GM23338 (cell line): ENCODE results near the gene GALNT16. TPM values are rescaled to one million over a fixed set of nuclear protein-coding genes. Genes with fewer than 3 reads are reported as not detected.

Source experiments
- ATAC-seq: fragments of 200-7000 bp; cut with Tn5 transposase; 3 replicates; pipeline ENCODE4 v1.9.1; 2020
- DNase-seq: peaks from one replicate; pipeline ENCODE4 v3.0.0-alpha.2; 2015; ENCODE audit warnings: low spot score
- H2AFZ ChIP-seq: fragments of 200-600 bp; sonication (generic); 2 replicates; pipeline ENCODE4 v1.8.0; 2016; ENCODE audit warnings: antibody characterized with exemption, mild to moderate bottlenecking, moderate library complexity
- H3F3A ChIP-seq: fragments of 200-600 bp; sonication (generic); replicated peaks from 2 replicates; pipeline ENCODE4 v1.8.0; 2017; ENCODE audit warnings: antibody characterized with exemption, mixed run types, low read depth
- H3K27ac ChIP-seq: fragments of 200-600 bp; sonication (generic); 2 replicates; pipeline ENCODE4 v1.6.1; 2016; ENCODE audit warnings: low read depth
- H3K27me3 ChIP-seq: fragments of 200-600 bp; sonication (generic); 2 replicates; pipeline ENCODE4 v1.8.0; 2016; ENCODE audit warnings: mild to moderate bottlenecking, mixed run types, moderate library complexity; ENCODE audit not compliant: insufficient read depth
- H3K36me3 ChIP-seq: fragments of 200-600 bp; sonication (generic); 2 replicates; pipeline ENCODE4 v1.8.0; 2016; ENCODE audit warnings: mild to moderate bottlenecking; ENCODE audit not compliant: insufficient read depth
- H3K4me1 ChIP-seq: fragments of 200-600 bp; sonication (generic); 2 replicates; pipeline ENCODE4 v1.8.0; 2016; ENCODE audit warnings: mild to moderate bottlenecking, moderate library complexity; ENCODE audit not compliant: insufficient read depth
- H3K4me2 ChIP-seq: fragments of 200-600 bp; sonication (generic); 2 replicates; pipeline ENCODE4 v1.7.1; 2017; ENCODE audit warnings: mixed run types
- H3K4me3 ChIP-seq: fragments of 200-600 bp; sonication (generic); 2 replicates; pipeline ENCODE4 v1.6.1; 2016; ENCODE audit warnings: mixed run types
- H3K79me2 ChIP-seq: fragments of 200-600 bp; sonication (generic); replicated peaks from 2 replicates; pipeline ENCODE4 v1.8.0; 2017; ENCODE audit warnings: mild to moderate bottlenecking; ENCODE audit not compliant: insufficient read depth
- H3K9me2 ChIP-seq: fragments of 200-600 bp; sonication (generic); 2 replicates; pipeline ENCODE4 v1.8.0; 2017; ENCODE audit not compliant: insufficient read depth
- H4K20me1 ChIP-seq: fragments of 200-600 bp; sonication (generic); replicated peaks from 2 replicates; pipeline ENCODE4 v1.8.0; 2017; ENCODE audit warnings: mild to moderate bottlenecking; ENCODE audit not compliant: insufficient read depth
- H3K27ac Mint-ChIP-seq: 2 replicates; pipeline ENCODE4 v1.8.0; 2020; ENCODE audit warnings: inconsistent platforms, mild to moderate bottlenecking, moderate library complexity, mixed read lengths
- H3K27me3 Mint-ChIP-seq: 3 replicates; pipeline ENCODE4 v1.8.0; 2022; ENCODE audit warnings: low read depth, mild to moderate bottlenecking, moderate library complexity, mixed read lengths, inconsistent platforms; ENCODE audit not compliant: insufficient read depth, poor library complexity
- H3K36me3 Mint-ChIP-seq: 3 replicates; pipeline ENCODE4 v1.8.0; 2021; ENCODE audit warnings: low read depth, mild to moderate bottlenecking, inconsistent platforms, moderate library complexity, mixed read lengths
- H3K4me1 Mint-ChIP-seq: 3 replicates; pipeline ENCODE4 v1.8.0; 2020; ENCODE audit warnings: mild to moderate bottlenecking, inconsistent platforms, mixed read lengths
- H3K4me3 Mint-ChIP-seq: 3 replicates; pipeline ENCODE4 v1.8.0; 2021; ENCODE audit warnings: moderate library complexity, mild to moderate bottlenecking, inconsistent platforms, mixed read lengths
- H3K9me3 Mint-ChIP-seq: 3 replicates; pipeline ENCODE4 v1.8.0; 2020; ENCODE audit warnings: moderate library complexity, mild to moderate bottlenecking, inconsistent platforms, mixed read lengths
- CREB1 ChIP-seq: fragments of 250-450 bp; sonication (Bioruptor Pico); IDR thresholded peaks from 2 replicates; pipeline ENCODE4 v1.5.0; 2020; ENCODE audit warnings: low read depth, mild to moderate bottlenecking, moderate library complexity
- EZH2 ChIP-seq: fragments of 200-600 bp; sonication (generic); IDR thresholded peaks from one replicate; pipeline ENCODE4 v1.8.0; 2017; ENCODE audit warnings: antibody characterized with exemption, mild to moderate bottlenecking, low read depth; ENCODE audit not compliant: unreplicated experiment
- EZH2phosphoT487 ChIP-seq: fragments of 200-600 bp; sonication (generic); IDR thresholded peaks from one replicate; pipeline ENCODE4 v1.8.1; 2018; ENCODE audit warnings: antibody characterized with exemption; ENCODE audit not compliant: unreplicated experiment
- JUNB ChIP-seq: IDR thresholded peaks from one replicate; pipeline ENCODE4 v1.6.1; 2016; ENCODE audit warnings: antibody characterized with exemption; ENCODE audit not compliant: unreplicated experiment
- NANOG ChIP-seq: IDR thresholded peaks from 2 replicates; pipeline ENCODE4 v1.6.1; 2016; ENCODE audit warnings: antibody characterized with exemption, borderline replicate concordance
- POLR2AphosphoS5 ChIP-seq: IDR thresholded peaks from 2 replicates; pipeline ENCODE4 v1.6.1; 2016; ENCODE audit warnings: antibody characterized with exemption, low read depth
- STAT1 ChIP-seq: IDR thresholded peaks from one replicate; pipeline ENCODE4 v1.6.1; 2016; ENCODE audit warnings: antibody characterized with exemption; ENCODE audit not compliant: unreplicated experiment
- ZNF114 ChIP-seq: fragments of 250-450 bp; sonication (Bioruptor Pico); IDR thresholded peaks from 2 replicates; pipeline ENCODE4 v1.5.0; 2020; ENCODE audit warnings: mild to moderate bottlenecking, moderate library complexity
- ZNF331 ChIP-seq: fragments of 250-450 bp; sonication (Bioruptor Pico); IDR thresholded peaks from 2 replicates; pipeline ENCODE4 v1.5.0; 2020; ENCODE audit warnings: low read depth, mild to moderate bottlenecking, moderate library complexity
- polyA plus RNA-seq: library from polyadenylated mRNA; unstranded; fragments of >200 nt; fragmentation: Nextera tagmentation; extraction: Ambion mirVana; gene quantifications from 2 replicates; pipeline ENCODE4 v1.2.1, GENCODE V29; 2016
- total RNA-seq: library from RNA; depleted of rRNA; stranded (reverse); fragments of >200 nt; shearing (Covaris generic); gene quantifications from 2 replicates; pipeline ENCODE4 v1.2.3, GENCODE V29; 2014
- TF ChIP-seq, protein P1 (sequence below): IDR thresholded peaks from 2 replicates; pipeline ENCODE4 v1.6.1; 2016; ENCODE audit warnings: antibody characterized with exemption
- TF ChIP-seq, protein P2 (sequence below): IDR thresholded peaks from one replicate; pipeline ENCODE4 v1.6.1; 2018; ENCODE audit warnings: antibody characterized with exemption; ENCODE audit not compliant: unreplicated experiment
- TF ChIP-seq, protein P3 (sequence below): fragments of 250-450 bp; sonication (Bioruptor Pico); IDR thresholded peaks from 2 replicates; pipeline ENCODE4 v1.5.0; 2020; ENCODE audit warnings: mild to moderate bottlenecking, moderate library complexity
- TF ChIP-seq, protein P4 (sequence below), 2 experiments: fragments of 200-600 bp in 1 of 2; sonication (generic) in 1 of 2; conservative IDR thresholded peaks; 2 replicates each; pipeline versions ENCODE4 v1.5.1 to v1.6.1; 2016 to 2017; ENCODE audit warnings: antibody characterized with exemption in 2 of 2, low read depth in 2 of 2, mild to moderate bottlenecking in 2 of 2, moderate library complexity in 1 of 2

GALNT16 gene
- total and polyA plus RNA-seq, 2 experiments from 2014 or later, result 1.5 to 2.9 TPM

DNA sequence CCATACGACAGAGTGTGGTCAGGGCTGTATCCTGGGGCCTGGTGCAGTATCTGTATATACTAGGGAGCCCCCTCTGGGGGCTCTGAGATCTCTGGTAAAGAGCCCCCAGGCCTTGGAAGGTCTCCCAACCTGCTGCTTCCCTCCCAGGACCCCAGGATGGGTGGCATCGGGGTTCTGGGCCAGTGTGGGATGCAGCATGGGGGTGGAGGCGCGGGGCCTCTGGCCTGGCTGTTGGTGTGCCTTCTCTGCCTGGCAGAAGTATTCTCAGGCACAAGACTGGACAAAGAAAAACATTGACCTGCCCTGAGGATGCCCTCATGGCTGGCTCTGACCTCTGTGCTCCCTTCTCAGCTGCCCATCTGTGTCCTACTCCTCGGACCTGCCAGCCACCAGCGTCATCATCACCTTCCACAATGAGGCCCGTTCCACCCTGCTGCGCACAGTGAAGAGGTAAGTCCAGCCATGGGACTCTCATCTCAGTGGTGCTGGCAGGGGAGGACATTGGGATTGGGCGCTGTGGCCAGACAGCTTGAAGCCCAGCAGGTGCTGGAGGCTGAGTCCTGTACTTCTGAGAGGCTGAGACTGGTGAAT, 64.5 kb downstream of the GALNT16 start:
- H2AFZ ChIP-seq, result no peak overlapping the region
- H3K36me3 Mint-ChIP-seq, result no peaks in the 10 kb centered on the region
- H3K27ac Mint-ChIP-seq, result no peak overlapping the region
- H3K79me2 ChIP-seq, result no peaks in the 10 kb centered on the region
- no peak for DNase-seq
- H3K27me3 ChIP-seq, result no peaks in the 10 kb centered on the region
- no peaks in the 10 kb centered on the region for H3K9me3 Mint-ChIP-seq
- H3F3A ChIP-seq, result no peaks in the 10 kb centered on the region
- TF ChIP-seq, protein P1, sequence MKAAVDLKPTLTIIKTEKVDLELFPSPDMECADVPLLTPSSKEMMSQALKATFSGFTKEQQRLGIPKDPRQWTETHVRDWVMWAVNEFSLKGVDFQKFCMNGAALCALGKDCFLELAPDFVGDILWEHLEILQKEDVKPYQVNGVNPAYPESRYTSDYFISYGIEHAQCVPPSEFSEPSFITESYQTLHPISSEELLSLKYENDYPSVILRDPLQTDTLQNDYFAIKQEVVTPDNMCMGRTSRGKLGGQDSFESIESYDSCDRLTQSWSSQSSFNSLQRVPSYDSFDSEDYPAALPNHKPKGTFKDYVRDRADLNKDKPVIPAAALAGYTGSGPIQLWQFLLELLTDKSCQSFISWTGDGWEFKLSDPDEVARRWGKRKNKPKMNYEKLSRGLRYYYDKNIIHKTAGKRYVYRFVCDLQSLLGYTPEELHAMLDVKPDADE, result no peak
- TF ChIP-seq JUNB, result no peak
- TF ChIP-seq, protein P2, sequence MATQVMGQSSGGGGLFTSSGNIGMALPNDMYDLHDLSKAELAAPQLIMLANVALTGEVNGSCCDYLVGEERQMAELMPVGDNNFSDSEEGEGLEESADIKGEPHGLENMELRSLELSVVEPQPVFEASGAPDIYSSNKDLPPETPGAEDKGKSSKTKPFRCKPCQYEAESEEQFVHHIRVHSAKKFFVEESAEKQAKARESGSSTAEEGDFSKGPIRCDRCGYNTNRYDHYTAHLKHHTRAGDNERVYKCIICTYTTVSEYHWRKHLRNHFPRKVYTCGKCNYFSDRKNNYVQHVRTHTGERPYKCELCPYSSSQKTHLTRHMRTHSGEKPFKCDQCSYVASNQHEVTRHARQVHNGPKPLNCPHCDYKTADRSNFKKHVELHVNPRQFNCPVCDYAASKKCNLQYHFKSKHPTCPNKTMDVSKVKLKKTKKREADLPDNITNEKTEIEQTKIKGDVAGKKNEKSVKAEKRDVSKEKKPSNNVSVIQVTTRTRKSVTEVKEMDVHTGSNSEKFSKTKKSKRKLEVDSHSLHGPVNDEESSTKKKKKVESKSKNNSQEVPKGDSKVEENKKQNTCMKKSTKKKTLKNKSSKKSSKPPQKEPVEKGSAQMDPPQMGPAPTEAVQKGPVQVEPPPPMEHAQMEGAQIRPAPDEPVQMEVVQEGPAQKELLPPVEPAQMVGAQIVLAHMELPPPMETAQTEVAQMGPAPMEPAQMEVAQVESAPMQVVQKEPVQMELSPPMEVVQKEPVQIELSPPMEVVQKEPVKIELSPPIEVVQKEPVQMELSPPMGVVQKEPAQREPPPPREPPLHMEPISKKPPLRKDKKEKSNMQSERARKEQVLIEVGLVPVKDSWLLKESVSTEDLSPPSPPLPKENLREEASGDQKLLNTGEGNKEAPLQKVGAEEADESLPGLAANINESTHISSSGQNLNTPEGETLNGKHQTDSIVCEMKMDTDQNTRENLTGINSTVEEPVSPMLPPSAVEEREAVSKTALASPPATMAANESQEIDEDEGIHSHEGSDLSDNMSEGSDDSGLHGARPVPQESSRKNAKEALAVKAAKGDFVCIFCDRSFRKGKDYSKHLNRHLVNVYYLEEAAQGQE, result no peak
- TF ChIP-seq EZH2, result no peak
- TF ChIP-seq EZH2phosphoT487, result no peak
- TF ChIP-seq STAT1, result no peak
- TF ChIP-seq, protein P3, sequence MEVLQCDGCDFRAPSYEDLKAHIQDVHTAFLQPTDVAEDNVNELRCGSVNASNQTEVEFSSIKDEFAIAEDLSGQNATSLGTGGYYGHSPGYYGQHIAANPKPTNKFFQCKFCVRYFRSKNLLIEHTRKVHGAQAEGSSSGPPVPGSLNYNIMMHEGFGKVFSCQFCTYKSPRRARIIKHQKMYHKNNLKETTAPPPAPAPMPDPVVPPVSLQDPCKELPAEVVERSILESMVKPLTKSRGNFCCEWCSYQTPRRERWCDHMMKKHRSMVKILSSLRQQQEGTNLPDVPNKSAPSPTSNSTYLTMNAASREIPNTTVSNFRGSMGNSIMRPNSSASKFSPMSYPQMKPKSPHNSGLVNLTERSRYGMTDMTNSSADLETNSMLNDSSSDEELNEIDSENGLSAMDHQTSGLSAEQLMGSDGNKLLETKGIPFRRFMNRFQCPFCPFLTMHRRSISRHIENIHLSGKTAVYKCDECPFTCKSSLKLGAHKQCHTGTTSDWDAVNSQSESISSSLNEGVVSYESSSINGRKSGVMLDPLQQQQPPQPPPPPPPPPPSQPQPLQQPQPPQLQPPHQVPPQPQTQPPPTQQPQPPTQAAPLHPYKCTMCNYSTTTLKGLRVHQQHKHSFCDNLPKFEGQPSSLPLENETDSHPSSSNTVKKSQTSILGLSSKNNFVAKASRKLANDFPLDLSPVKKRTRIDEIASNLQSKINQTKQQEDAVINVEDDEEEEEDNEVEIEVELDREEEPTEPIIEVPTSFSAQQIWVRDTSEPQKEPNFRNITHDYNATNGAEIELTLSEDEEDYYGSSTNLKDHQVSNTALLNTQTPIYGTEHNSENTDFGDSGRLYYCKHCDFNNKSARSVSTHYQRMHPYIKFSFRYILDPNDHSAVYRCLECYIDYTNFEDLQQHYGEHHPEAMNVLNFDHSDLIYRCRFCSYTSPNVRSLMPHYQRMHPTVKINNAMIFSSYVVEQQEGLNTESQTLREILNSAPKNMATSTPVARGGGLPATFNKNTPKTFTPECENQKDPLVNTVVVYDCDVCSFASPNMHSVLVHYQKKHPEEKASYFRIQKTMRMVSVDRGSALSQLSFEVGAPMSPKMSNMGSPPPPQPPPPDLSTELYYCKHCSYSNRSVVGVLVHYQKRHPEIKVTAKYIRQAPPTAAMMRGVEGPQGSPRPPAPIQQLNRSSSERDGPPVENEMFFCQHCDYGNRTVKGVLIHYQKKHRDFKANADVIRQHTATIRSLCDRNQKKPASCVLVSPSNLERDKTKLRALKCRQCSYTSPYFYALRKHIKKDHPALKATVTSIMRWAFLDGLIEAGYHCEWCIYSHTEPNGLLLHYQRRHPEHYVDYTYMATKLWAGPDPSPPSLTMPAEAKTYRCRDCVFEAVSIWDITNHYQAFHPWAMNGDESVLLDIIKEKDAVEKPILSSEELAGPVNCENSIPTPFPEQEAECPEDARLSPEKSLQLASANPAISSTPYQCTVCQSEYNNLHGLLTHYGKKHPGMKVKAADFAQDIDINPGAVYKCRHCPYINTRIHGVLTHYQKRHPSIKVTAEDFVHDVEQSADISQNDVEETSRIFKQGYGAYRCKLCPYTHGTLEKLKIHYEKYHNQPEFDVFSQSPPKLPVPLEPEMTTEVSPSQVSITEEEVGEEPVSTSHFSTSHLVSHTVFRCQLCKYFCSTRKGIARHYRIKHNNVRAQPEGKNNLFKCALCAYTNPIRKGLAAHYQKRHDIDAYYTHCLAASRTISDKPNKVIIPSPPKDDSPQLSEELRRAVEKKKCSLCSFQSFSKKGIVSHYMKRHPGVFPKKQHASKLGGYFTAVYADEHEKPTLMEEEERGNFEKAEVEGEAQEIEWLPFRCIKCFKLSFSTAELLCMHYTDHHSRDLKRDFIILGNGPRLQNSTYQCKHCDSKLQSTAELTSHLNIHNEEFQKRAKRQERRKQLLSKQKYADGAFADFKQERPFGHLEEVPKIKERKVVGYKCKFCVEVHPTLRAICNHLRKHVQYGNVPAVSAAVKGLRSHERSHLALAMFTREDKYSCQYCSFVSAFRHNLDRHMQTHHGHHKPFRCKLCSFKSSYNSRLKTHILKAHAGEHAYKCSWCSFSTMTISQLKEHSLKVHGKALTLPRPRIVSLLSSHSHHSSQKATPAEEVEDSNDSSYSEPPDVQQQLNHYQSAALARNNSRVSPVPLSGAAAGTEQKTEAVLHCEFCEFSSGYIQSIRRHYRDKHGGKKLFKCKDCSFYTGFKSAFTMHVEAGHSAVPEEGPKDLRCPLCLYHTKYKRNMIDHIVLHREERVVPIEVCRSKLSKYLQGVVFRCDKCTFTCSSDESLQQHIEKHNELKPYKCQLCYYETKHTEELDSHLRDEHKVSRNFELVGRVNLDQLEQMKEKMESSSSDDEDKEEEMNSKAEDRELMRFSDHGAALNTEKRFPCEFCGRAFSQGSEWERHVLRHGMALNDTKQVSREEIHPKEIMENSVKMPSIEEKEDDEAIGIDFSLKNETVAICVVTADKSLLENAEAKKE (CRISPR knock-in tag), result no peak
- no peak for TF ChIP-seq ZNF331 (CRISPR knock-in tag)
- TF ChIP-seq NANOG, result no peak
- TF ChIP-seq CREB1 (CRISPR knock-in tag), result no peak
- TF ChIP-seq ZNF114 (CRISPR knock-in tag), result no peak
- TF ChIP-seq, protein P4, sequence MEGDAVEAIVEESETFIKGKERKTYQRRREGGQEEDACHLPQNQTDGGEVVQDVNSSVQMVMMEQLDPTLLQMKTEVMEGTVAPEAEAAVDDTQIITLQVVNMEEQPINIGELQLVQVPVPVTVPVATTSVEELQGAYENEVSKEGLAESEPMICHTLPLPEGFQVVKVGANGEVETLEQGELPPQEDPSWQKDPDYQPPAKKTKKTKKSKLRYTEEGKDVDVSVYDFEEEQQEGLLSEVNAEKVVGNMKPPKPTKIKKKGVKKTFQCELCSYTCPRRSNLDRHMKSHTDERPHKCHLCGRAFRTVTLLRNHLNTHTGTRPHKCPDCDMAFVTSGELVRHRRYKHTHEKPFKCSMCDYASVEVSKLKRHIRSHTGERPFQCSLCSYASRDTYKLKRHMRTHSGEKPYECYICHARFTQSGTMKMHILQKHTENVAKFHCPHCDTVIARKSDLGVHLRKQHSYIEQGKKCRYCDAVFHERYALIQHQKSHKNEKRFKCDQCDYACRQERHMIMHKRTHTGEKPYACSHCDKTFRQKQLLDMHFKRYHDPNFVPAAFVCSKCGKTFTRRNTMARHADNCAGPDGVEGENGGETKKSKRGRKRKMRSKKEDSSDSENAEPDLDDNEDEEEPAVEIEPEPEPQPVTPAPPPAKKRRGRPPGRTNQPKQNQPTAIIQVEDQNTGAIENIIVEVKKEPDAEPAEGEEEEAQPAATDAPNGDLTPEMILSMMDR (conservative IDR thresholded peaks at IDR 0.05; ENCODE audit: low read depth in 2 of 2), result no peak
- no peak for TF ChIP-seq POLR2AphosphoS5
- peaks cover 5% of the 10 kb centered on the region; the same call in 1 of the 2 replicates for H3K4me1 ChIP-seq
- no peak overlapping the region for H3K4me2 ChIP-seq
- no peak overlapping the region for H3K4me3 Mint-ChIP-seq
- no peaks in the 10 kb centered on the region for H4K20me1 ChIP-seq
- ATAC-seq, result no peak
- no peaks in the 10 kb centered on the region for H3K36me3 ChIP-seq
- H3K9me2 ChIP-seq, result peaks cover 3% of the 10 kb centered on the region; the same call in 1 of the 2 replicates
- H3K4me3 ChIP-seq, result no peak overlapping the region
- H3K27ac ChIP-seq, result no peak overlapping the region
- peaks cover 15% of the 10 kb centered on the region for H3K27me3 Mint-ChIP-seq
- peaks cover 17% of the 10 kb centered on the region for H3K4me1 Mint-ChIP-seq
